ENCODE results near the gene MID1IP1.

Gene MID1IP1, protein sequence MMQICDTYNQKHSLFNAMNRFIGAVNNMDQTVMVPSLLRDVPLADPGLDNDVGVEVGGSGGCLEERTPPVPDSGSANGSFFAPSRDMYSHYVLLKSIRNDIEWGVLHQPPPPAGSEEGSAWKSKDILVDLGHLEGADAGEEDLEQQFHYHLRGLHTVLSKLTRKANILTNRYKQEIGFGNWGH

DNA sequence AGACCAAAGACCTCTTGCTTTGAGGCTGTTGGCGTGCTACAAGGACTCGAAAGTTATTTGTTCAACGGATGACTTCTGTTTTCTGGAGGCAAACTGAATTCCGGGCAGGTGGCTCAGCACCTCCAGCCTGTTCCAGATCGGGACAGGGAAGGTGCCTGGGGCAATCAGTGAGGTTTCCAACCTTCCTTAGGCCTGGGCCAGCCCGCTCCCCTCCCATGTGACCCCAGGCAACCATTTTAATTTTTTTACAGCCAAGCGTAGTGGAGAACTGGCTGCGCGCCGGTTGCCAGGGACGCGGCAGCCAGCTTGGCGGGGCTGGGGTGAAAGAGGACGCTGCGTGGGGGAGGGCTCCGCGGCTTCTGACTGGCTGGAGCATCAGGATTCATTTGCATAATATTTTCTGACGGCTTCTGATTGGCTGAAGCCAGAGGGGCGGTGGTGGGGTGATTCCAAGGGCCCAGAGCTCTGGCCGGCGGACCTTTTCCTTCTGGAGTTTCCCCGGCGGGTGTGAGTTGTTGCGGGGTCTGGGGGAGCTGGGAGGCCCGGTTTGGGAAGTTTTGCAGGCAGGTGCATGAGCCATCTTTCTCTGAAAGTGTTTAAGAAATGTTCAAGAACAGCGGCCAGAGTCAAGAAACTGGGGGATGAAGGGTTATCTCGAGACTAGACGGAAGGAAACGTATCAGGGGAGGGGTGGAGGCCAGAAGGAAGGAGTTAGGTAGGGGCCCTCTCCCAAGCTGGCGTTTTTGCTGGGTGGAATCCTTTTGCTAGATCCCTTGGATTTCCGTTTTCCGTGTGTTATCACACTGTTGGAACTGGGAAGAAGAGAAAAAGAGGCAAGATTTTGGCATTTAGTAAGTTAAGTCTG lies at the start of gene MID1IP1:
MID1IP1 (plus strand) TSS at position 479 of the 865 bp plus-strand sequence. CDS start 3,488 bp downstream, outside the sequence.
- peak; percentile 35 for DNase-seq

DNA sequence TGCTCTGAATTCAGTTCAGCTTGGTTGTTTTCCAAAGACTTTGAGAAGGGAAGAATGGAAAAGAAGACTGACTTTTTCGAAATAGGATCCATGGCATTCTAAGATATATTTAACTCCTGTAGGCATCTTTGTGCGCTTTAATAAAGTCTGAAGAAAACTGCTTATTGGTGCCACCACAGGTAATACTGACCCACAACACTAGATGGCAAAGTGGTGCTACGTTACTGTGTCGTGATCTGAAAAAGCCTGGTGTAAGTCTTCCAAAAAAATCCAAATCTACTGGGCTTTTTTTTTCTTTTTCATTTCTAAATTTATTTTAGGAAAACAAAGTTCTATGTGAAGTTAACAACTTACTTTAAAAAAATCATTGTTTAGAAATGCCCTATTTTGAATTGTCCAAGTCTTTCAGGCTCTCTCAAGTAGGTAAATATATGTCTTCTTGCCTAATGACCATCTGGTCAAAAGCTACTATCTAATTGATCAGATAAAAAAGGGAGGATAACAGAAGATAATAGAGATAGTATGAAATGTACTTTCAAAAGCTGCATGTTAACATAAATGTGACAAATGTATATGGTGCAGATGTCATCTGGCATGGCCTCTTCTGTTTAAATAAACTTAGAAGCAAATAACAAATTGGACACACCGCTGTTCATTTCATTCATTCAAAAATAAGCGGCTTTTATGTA lies 47.0 kb upstream of the MID1IP1 start:
- DNase-seq = no peak

DNA sequence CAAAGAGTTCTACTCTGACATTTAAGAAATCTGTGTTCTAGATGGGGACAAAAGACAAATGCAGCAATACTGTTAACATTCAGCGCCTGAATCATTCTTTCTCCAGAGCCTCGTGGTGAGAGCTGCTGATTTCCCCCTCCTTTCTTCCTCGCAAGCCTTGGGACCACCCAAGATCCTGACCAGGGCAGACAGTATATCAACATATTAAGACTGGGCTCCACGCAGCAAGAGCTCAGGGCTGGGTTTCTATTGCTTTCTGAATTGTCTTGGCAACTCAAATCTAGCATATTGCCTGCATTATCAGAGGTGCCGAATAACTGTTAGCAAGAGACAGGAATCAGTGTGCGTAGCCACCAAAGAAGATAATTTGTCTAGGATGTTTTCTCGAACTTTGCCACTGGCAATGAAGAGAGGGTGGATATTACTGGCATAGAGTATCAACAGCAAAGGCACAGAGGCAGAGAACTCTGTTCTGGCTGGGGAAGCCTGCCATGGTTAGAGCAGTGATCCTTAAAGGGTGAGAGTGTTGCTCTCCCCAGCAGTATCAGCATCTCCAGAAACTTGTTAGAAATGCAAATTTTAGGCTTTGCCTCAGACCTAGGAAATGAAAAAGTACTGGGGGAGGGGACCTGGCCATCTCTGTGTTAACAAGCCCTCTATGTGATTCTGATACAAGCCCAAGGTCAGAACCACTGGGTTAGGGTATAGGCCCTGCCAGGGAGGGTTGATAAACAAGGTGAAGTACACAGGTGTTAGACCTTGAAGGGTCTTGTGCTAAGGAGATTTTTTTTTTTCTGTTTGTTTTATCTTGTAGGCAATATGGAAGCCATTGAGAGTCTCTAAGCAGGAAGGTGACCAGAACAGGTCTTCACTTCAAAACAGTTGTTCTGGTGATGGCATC lies 46.2 kb upstream of the MID1IP1 start:
- no peak for DNase-seq

DNA sequence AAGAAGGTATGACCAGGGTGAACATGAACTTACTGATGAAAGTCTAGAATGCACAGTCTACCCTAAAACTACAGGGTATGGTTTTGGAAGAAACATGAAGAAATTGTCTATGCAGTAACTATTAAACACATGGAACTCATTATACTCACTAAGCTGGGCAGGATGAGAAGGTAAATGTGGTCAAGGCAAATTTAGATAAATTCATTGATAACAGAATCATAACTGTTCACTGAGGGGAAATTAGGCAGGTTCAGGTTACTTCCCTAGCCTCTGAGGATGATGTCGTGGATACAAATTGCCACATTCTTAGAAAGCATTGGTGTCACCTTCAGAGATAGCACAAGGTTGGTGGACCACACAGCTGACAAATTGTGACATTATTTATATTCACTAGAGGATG lies 40.4 kb upstream of the MID1IP1 start:
- no peak for DNase-seq

DNA sequence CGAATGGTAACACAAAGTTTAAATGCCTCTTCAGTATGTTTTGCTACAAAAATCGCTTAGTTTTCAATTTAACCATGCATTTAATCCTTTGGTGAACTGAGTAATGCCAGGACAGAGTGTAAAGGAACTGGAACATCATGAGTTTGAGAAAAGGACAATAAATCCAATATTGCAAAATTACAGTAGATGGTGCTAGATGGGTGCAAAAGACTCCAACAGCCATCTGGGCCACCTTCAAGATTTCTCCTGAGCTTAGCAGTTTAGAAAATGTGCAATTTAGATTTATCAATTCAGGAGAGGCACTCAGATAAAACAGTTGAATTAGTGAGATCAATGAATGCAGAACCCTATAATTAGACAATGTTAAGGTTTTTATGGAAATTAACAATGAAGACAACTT lies 33.2 kb upstream of the MID1IP1 start:
- DNase-seq = no peak

DNA sequence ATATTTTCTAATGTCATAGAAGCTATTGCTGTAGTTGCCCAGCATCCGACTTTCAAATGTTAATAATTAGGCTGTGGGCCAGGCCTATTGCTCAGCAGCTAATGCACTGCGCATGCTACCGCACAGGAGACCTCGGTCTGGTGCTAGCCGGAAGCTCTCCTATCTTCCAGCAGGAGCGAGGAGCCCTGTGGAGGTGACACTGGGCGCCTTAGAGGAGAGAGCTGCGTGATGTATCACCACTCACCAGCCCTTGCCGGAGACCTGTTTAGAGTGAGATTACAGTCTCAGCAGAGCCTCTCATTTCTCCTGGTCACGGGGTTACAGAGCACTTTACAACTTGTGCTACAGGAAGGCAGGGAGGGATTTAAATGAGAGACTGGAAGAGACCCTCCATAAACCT lies 31.1 kb upstream of the MID1IP1 start:
- no peak for DNase-seq

DNA sequence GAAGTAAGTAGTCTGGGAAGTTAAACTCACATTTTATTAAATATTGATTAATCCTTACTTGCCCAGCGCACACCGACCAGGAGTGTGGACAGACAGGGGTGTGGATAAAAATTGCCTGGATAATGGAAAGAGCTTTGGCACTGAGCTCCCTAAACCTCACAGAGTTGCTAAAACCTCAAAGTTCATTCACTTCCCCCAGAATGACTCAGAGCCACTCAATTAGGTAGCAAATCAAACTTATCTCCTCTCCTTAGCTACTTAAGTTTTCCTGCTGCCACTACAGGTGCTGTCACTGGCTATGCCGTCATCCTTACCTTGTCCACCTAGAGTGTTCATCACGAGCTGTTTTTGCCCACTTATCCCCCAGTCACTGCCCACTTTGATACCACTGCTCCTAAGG lies 27.0 kb upstream of the MID1IP1 start:
- no peak for DNase-seq

DNA sequence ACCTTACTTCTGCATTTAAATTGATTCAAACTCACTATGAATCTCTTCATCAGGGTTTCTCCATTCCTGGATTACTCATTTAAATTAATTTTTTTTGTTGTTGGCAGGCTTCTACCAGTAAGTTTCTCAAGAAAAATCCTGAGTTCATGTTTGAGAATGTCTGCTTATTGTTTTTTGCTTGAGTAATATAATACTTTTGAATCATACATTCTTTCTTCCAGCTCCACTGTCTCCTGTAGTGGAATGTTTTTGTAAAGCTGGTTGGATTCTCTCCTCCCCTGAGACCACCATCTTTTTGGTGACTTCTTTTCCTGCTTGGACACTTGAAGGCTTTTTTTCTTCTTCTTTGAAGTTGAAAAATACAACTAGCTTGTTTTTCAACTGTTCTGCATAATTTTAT lies 4.3 kb upstream of the MID1IP1 start:
- DNase-seq = no peak

DNA sequence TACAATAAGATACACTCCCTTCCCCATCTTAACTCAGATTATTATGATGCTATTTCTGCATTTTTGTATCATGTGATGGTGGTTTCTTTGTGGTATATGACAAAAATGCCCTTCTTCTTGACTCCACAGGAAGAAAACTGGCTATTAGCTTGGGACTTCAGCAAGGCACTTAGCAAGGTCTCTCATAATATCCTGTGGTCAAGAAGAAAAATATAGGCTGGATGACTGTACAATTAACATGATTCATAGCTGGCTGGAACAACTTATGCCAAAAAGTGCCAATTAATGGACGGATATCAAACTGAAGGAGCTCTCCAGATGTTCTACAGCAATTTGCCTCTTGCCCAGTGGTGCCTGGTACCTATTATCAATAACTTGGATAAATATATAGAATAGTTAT lies 2.3 kb upstream of the MID1IP1 start:
- no peak for DNase-seq

DNA sequence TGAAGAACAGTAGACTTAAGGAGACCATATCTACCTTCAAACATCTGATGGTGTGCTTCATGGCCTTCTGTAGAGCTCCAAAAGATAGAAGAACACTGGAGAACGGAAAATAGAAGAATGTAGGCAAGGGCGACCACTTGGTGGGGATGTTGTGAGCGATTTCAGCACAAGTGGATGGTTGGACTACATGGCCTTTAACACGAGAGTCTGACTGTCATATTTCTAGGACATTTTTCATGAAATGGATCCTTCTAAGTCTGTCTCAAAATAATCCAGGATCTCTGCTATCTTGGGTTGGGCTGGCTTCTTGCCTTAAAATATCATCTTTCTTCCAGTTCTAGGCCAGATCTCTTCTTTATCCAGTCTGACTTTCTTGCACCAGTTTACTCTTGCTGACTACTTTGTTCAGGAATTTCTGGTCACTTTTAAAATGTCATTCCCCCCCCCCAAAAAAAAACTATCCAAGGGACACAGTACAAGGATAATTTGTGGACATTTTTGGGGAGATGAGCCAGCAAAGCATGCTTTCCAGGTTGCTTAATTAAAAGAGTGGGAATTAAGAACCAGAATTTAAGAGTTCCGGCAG lies 1.2 kb upstream of the MID1IP1 start:
- no peak for DNase-seq

DNA sequence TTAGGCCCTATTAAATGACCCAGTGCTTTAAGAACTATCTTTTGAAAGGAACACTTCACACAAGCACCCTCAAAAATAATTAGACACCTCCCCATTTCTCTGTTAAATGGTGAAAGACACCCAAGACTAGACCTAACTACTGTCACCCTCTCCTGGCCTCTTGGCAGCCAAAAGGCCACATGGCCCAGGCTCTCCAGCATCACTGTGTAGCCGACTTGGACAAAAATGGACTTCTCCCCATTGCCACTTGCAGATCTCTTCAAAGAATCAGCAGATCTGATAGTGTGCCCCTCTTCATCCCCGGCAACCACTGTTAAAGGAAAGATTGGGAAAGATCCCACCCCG lies 2.0 kb downstream of the MID1IP1 start:
- no peak for DNase-seq

DNA sequence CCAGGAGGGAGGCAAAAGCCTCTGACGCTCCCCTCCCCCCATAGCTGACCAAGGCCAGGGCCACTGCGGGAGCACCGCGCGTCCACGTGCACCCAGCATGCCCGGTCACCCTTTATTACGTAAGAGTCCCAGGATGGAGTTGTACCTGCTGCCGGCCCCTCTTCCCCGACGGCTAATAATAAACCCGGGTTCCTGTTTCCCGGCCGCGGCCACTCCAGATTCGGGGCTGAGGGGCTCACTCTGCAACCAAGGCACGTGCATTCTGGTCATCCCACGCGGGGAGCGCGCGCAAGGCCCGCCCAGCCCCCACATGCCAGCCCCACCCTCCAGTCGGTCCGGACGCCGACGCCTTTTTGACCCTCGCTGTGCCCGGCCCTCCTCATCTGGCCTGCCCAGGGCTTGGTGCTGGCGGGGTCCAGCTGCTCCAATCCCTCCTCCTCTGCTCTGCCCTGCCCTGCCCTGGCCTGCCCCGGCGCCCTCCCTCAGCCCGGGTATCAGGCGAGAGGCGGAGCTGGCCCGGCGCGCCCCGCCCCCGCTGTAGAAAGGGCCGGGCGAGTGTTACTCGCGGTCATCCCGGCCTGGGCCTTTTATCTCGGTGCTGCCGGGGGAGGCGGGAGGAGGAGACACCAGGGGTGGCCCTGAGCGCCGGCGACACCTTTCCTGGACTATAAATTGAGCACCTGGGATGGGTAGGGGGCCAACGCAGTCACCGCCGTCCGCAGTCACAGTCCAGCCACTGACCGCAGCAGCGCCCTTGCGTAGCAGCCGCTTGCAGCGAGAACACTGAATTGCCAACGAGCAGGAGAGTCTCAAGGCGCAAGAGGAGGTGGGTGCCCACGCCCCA lies 2.6 kb downstream of the MID1IP1 start:
- peak; percentile 45 for DNase-seq

DNA sequence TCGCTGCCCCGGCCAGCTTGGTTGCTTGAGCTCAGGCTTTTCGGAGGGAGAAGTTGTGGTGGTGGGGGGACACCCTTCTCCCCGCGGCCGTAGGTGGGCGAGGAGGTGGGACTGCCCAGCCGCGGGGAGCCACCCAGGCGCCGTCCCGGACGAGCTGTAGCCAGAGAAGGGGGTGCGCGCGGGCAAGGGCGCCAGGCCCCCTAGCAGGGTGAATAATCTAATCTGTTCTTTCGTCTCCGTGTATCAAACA lies 3.1 kb downstream of the MID1IP1 start:
- no peak for DNase-seq

DNA sequence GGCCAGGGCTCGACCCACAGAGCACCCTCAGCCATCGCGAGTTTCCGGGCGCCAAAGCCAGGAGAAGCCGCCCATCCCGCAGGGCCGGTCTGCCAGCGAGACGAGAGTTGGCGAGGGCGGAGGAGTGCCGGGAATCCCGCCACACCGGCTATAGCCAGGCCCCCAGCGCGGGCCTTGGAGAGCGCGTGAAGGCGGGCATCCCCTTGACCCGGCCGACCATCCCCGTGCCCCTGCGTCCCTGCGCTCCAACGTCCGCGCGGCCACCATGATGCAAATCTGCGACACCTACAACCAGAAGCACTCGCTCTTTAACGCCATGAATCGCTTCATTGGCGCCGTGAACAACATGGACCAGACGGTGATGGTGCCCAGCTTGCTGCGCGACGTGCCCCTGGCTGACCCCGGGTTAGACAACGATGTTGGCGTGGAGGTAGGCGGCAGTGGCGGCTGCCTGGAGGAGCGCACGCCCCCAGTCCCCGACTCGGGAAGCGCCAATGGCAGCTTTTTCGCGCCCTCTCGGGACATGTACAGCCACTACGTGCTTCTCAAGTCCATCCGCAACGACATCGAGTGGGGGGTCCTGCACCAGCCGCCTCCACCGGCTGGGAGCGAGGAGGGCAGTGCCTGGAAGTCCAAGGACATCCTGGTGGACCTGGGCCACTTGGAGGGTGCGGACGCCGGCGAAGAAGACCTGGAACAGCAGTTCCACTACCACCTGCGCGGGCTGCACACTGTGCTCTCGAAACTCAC lies 3.6 kb downstream of the MID1IP1 start:
- no peak for DNase-seq

DNA sequence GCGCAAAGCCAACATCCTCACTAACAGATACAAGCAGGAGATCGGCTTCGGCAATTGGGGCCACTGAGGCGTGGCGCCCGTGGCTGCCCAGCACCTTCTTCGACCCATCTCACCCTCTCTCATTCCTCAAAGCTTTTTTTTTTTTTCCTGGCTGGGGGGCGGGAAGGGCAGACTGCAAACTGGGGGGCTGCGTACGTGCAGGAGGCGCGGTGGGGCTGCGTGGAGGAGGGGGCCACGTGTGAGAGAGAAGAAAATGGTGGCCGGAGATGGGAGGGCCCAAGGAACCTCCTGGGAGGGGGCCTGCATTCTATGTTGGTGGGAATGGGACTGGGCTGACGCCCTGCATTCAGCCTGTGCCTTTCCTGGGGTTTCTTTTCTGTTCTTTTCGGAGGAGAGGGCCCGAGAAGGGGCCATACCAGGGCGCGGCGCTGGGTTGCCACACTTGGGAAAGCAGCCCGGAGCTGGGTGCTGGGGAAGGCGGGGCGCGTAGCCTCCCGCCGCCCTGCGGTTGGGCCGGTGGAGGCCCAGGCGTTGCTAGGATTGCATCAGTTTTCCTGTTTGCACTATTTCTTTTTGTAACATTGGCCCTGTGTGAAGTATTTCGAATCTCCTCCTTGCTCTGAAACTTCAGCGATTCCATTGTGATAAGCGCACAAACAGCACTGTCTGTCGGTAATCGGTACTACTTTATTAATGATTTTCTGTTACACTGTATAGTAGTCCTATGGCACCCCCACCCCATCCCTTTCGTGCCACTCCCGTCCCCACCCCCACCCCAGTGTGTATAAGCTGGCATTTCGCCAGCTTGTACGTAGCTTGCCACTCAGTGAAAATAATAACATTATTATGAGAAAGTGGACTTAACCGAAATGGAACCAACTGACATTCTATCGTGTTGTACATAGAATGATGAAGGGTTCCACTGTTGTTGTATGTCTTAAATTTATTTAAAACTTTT lies 4.5 kb downstream of the MID1IP1 start:
- DNase-seq = peak; percentile 46

DNA sequence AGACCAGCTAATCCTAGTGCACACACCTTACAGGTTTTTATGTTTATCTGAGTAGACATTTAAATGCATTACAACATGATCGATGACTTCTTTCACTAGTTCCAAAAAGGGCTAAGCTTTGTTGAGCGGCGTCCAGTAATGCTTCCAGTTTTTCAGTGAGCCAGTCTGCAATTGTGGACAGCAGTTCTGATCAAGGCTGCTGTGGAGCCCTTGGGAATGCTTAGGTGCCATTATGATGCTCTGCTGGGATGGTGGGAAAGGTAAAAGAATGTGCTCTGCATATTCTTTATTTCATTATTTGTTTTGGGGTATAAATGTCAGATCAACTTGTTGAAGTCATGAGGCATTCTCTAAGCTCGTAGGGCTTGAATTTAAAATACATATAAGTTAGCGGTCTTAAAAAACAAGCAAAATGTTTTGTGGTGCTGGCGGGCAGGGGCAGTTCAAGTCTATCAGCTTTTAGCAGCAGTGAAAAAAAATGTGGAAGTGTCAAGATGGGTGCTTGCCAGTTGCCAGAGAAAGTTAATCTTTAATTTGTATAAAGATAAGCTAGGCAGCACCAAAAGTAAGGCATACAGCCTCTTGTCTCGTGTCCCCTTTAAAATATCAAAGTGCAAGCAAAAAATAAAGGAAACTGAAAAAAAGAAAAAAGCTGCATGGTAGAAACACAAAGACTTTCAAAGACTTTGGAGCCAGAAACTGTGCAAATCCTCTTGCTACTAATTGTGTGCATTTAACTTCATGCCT lies 5.8 kb downstream of the MID1IP1 start:
- no peak for DNase-seq

DNA sequence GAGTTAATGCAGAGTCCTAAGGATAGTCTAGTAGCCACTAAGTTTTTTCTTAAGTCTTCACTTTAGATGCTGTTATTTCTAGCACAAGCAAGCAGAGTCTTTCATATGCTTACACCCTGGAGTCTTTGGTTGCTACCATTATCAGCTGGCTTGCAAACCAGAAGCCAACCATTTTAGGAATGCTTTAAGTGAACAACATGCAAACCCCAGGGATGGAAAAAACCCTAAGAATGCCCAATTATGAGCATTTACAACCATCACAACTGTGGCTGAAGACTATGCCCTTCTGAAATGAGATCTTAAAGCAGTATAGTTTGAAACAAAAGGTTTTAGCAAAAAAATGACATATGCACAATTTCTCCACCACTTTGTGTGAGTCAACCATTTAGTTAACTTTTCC lies 6.6 kb downstream of the MID1IP1 start:
- DNase-seq = no peak

DNA sequence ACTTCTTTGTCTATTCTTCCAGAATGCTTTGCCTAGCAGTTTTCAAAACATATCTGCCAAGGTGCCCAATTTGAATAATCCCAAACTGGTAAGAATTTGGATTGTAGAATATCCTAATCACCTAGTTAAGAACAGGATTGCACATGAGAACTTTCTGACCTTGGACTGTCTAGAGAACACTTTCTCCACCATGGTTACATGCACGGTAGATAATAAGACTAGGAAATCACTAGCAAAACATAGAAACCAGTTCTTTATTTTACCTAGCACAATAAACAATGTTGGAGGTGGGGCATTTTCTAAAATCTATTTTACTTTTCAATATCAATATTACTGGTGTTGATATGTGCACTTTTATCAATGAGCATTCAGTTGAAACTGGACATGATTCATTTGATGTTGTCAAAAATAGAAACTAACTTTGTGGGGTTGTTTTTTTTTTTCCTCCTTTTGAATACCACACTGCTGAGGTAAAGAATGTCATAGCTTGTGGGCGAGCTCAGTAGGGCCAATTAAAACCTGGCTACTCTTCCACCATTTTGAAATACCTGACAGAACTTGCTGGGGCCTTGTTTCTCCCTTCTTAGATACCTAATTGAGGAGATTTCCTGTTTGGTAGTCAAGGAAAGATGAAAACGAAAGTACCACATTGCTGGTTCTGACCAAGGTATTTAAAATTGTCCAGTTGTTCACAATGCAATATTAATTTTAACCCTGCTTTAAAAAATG lies 10.4 kb downstream of the MID1IP1 start:
- no peak for DNase-seq

DNA sequence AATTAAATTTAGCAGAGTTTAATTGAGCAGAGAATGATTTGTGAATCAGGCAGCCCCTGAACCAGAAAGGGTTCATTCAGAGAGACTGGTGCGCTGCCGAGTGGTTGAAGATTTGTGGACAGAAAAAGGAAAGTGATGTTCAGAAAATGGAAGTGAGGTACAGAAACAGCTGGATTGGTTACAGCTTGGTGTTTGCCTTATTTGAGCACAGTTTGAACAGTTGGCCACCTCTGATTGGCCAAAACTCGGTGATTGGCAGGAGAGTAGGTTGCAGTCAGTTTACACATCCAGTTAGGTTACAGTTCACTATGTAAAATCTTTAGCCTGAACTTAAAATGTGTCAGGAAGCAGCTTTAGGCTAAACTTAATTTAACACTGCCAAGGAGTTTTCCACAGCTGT lies 14.9 kb downstream of the MID1IP1 start:
- no peak for DNase-seq
